ENCODE results near the gene AGAP3. TPM values are rescaled to one million over a fixed set of nuclear protein-coding genes. Genes with fewer than 3 reads are reported as not detected.

Gene AGAP3
- total and polyA plus RNA-seq, 3 experiments from 2014 or later, result 8.0 to 40.7 (median 39.9) TPM

DNA sequence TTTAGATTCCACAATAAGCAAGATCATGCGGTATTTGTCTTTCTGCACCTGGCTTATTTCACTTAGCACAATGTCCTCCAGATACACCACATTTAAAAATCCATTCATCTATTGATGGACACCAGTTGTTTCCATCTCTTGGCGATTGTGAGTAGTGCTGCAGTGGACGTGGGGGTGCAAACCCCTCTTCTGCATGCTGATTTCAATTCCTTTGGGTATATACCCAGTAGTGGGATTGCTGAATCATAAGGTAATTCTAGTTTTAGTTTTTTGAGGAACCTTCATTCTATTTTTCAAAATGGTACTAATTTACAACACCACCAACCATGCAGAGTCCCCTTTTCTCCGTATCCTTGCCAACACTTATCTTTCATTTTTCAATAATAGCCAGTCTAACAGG, 102.8 kb downstream of the AGAP3 start:
- DNase-seq, result no peak
- no peaks in the 10 kb centered on the region for H3K27me3 Mint-ChIP-seq
- H3K4me1 Mint-ChIP-seq, result peaks cover 0 to 2% (median 1%) of the 10 kb centered on the region in 3 donors
- Histone ChIP-seq H3K9me3 (ENCODE audit: low read length) (no peaks in the 10 kb centered on the region), H3K4me3 (ENCODE audit: low read length) (no peak overlapping the region), H3K36me3 (ENCODE audit: insufficient read depth, low read length) (no peaks in the 10 kb centered on the region), H3K27ac (ENCODE audit: low read depth, low read length) (no peak overlapping the region), H3K4me1 (ENCODE audit: insufficient read depth, low read length) (no peaks in the 10 kb centered on the region), H3K27me3 (ENCODE audit: insufficient read depth, low read length, poor library complexity, severe bottlenecking) (no peaks in the 10 kb centered on the region)
- CTCF ChIA-PET, result no interaction called here
- H3K4me3 Mint-ChIP-seq, result no peak overlapping the region
- H3K9me3 Mint-ChIP-seq, result no peaks in the 10 kb centered on the region
- H3K27ac Mint-ChIP-seq, result peak overlapping the region in 2 of 8 donors; percentile 6 to 13
- POLR2A ChIA-PET, result no interaction called here
- H3K36me3 Mint-ChIP-seq, result no peaks in the 10 kb centered on the region

GRCh38 chr7:151191544-151191943, 105.3 kb downstream of the AGAP3 start:
- no peaks in the 10 kb centered on the region for H3K36me3 Mint-ChIP-seq
- no peaks in the 10 kb centered on the region for H3K9me3 Mint-ChIP-seq
- ChIA-PET CTCF (no interaction called here), POLR2A (no interaction called here)
- H3K4me1 Mint-ChIP-seq, result peaks cover 9 to 11% (median 10%) of the 10 kb centered on the region in 3 donors
- no peak overlapping the region for H3K4me3 ChIP-seq (ENCODE audit: low read length)
- no peak overlapping the region for H3K27ac ChIP-seq (ENCODE audit: low read depth, low read length)
- no peaks in the 10 kb centered on the region for H3K4me1 ChIP-seq (ENCODE audit: insufficient read depth, low read length)
- no peaks in the 10 kb centered on the region for H3K36me3 ChIP-seq (ENCODE audit: insufficient read depth, low read length)
- no peaks in the 10 kb centered on the region for H3K9me3 ChIP-seq (ENCODE audit: low read length)
- DNase-seq, result no peak
- peaks cover 0 to 1% of the 10 kb centered on the region in 2 donors for H3K27me3 Mint-ChIP-seq
- H3K4me3 Mint-ChIP-seq, result no peak overlapping the region
- no peak overlapping the region for H3K27ac Mint-ChIP-seq
- peaks cover 9% of the 10 kb centered on the region for H3K27me3 ChIP-seq (ENCODE audit: insufficient read depth, low read length, poor library complexity, severe bottlenecking)

DNA sequence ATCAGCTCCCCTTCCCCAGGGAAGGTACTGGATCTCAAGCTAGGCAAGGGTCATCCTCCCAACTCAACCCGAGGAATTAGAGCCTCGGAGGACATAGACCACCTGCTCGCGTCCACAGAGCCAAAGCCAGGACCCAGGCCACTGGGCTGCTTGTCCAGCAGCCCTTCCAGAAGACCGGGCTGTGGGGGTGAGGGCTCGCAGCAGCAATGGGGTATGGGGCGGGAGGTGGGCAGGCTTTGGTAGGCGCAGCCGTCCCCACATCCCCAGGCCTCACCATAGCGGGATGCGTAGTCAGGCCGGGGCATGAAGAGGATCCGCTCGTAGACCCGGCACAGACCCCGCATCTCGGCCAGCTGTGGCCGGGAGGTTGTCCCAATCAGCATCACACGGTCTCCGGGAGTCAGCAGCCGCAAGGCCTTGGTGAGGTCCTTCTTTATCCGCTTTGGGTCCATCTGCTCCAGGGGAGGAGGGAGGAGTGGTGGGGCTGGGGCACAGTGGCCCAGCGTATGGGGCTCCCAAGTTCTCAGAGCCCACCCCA, 105.8 kb downstream of the AGAP3 start:
- Histone ChIP-seq H3K4me1 (ENCODE audit: insufficient read depth, low read length) (no peaks in the 10 kb centered on the region), H3K4me3 (ENCODE audit: low read length) (no peak overlapping the region), H3K9me3 (ENCODE audit: low read length) (no peaks in the 10 kb centered on the region), H3K27me3 (ENCODE audit: insufficient read depth, low read length, poor library complexity, severe bottlenecking) (peaks cover 9% of the 10 kb centered on the region), H3K36me3 (ENCODE audit: insufficient read depth, low read length) (no peaks in the 10 kb centered on the region), H3K27ac (ENCODE audit: low read depth, low read length) (no peak overlapping the region)
- ChIA-PET POLR2A (no interaction called here), CTCF (no interaction called here)
- H3K9me3 Mint-ChIP-seq, result no peaks in the 10 kb centered on the region
- DNase-seq, result no peak
- H3K27ac Mint-ChIP-seq, result no peak overlapping the region
- H3K27me3 Mint-ChIP-seq, result peaks cover 0 to 1% of the 10 kb centered on the region in 2 donors
- no peaks in the 10 kb centered on the region for H3K36me3 Mint-ChIP-seq
- peaks cover 9 to 11% (median 10%) of the 10 kb centered on the region in 3 donors for H3K4me1 Mint-ChIP-seq
- no peak overlapping the region for H3K4me3 Mint-ChIP-seq

GRCh38 chr7:151193203-151193978, 107.1 kb downstream of the AGAP3 start:
- DNase-seq, result no peak
- Histone ChIP-seq H3K4me3 (ENCODE audit: low read length) (no peak overlapping the region), H3K36me3 (ENCODE audit: insufficient read depth, low read length) (no peaks in the 10 kb centered on the region), H3K9me3 (ENCODE audit: low read length) (no peaks in the 10 kb centered on the region), H3K27ac (ENCODE audit: low read depth, low read length) (no peak overlapping the region), H3K4me1 (ENCODE audit: insufficient read depth, low read length) (no peaks in the 10 kb centered on the region), H3K27me3 (ENCODE audit: insufficient read depth, low read length, poor library complexity, severe bottlenecking) (peaks cover 9% of the 10 kb centered on the region)
- ChIA-PET CTCF (no interaction called here), POLR2A (no interaction called here)
- Mint-ChIP-seq H3K4me3 (peak overlapping the region in 1 of 7 donors; percentile 16), H3K36me3 (no peaks in the 10 kb centered on the region), H3K27me3 (peaks cover 0 to 1% of the 10 kb centered on the region in 2 donors), H3K9me3 (no peaks in the 10 kb centered on the region), H3K27ac (peak overlapping the region in 1 of 8 donors; percentile 87), H3K4me1 (peaks cover 9 to 11% (median 10%) of the 10 kb centered on the region in 3 donors)

Other genes starting within 250 kb of the AGAP3 start
- not detected for gene AOC1, start 234.0 kb upstream of the AGAP3 start, total RNA-seq
- gene AOC1, start 234.0 kb upstream of the AGAP3 start, polyA plus RNA-seq, result not detected
- gene KCNH2, start 108.2 kb upstream of the AGAP3 start, total RNA-seq, result under 1 TPM; 0.11 to 0.24 TPM
- gene KCNH2, start 108.2 kb upstream of the AGAP3 start, polyA plus RNA-seq, result 0.63 TPM
- gene NOS3, start 95.5 kb upstream of the AGAP3 start, total RNA-seq, result 10 to 100 TPM in 1 of 2 experiments, 1 to 10 TPM in 1; 9.9 to 10.6 TPM
- 5.2 TPM for gene NOS3, start 95.5 kb upstream of the AGAP3 start, polyA plus RNA-seq
- 1 to 10 TPM; 3.8 to 4.2 TPM for gene ATG9B, start 62.0 kb upstream of the AGAP3 start, total RNA-seq
- gene ATG9B, start 62.0 kb upstream of the AGAP3 start, polyA plus RNA-seq, result 15.4 TPM
- gene ABCB8, start 58.0 kb upstream of the AGAP3 start, total RNA-seq, result 10 to 100 TPM; 49.2 to 52.3 TPM
- gene ABCB8, start 58.0 kb upstream of the AGAP3 start, polyA plus RNA-seq, result 18.4 TPM
- 1 to 10 TPM; 2.6 to 3.6 TPM for gene ASIC3, start 37.9 kb upstream of the AGAP3 start, total RNA-seq
- gene ASIC3, start 37.9 kb upstream of the AGAP3 start, polyA plus RNA-seq, result not detected
- gene CDK5, start 28.6 kb upstream of the AGAP3 start, total RNA-seq, result 10 to 100 TPM; 20.5 to 23.2 TPM
- gene CDK5, start 28.6 kb upstream of the AGAP3 start, polyA plus RNA-seq, result 14.3 TPM
- gene SLC4A2, start 26.9 kb upstream of the AGAP3 start, total RNA-seq, result 100 to 1,000 TPM; 119 to 121 TPM
- 25.5 TPM for gene SLC4A2, start 26.9 kb upstream of the AGAP3 start, polyA plus RNA-seq
- 10 to 100 TPM; 83.1 to 88.8 TPM for gene FASTK, start 5.7 kb upstream of the AGAP3 start, total RNA-seq
- gene FASTK, start 5.7 kb upstream of the AGAP3 start, polyA plus RNA-seq, result 52.0 TPM
- 10 to 100 TPM; 81.7 to 83.5 TPM for gene TMUB1, start 3.0 kb upstream of the AGAP3 start, total RNA-seq
- 69.7 TPM for gene TMUB1, start 3.0 kb upstream of the AGAP3 start, polyA plus RNA-seq
- not detected for gene GBX1, start 81.2 kb downstream of the AGAP3 start, total RNA-seq
- gene GBX1, start 81.2 kb downstream of the AGAP3 start, polyA plus RNA-seq, result not detected
- not detected for gene ASB10, start 100.8 kb downstream of the AGAP3 start, total RNA-seq
- gene ASB10, start 100.8 kb downstream of the AGAP3 start, polyA plus RNA-seq, result not detected
- under 1 TPM in 1 of 2 experiments, not detected in 1; 0.57 TPM for gene H2BK1, start 124.0 kb downstream of the AGAP3 start, total RNA-seq
- not detected for gene H2BK1, start 124.0 kb downstream of the AGAP3 start, polyA plus RNA-seq
- gene ABCF2, start 140.7 kb downstream of the AGAP3 start, total RNA-seq, result 10 to 100 TPM; 86.5 to 95.1 TPM
- gene ABCF2, start 140.7 kb downstream of the AGAP3 start, polyA plus RNA-seq, result 36.7 TPM
- 10 to 100 TPM; 36.6 to 37.0 TPM for gene CHPF2, start 146.0 kb downstream of the AGAP3 start, total RNA-seq
- gene CHPF2, start 146.0 kb downstream of the AGAP3 start, polyA plus RNA-seq, result 31.3 TPM
- 1 to 10 TPM; 1.8 to 2.1 TPM for gene SMARCD3, start 162.2 kb downstream of the AGAP3 start, total RNA-seq
- gene SMARCD3, start 162.2 kb downstream of the AGAP3 start, polyA plus RNA-seq, result 5.7 TPM